Rectal smooth muscle tissue (tissue), 1 donor: ENCODE measurements around the gene ESYT1.

Experiments
- H3K27ac ChIP-seq: one replicate; pipeline ENCODE4 v1.7.0; 2013; ENCODE audit warnings: low read depth, low read length, inconsistent platforms
- H3K27me3 ChIP-seq: one replicate; pipeline ENCODE4 v1.7.0; 2013; ENCODE audit warnings: low read length; ENCODE audit not compliant: control insufficient read depth, insufficient read depth
- H3K36me3 ChIP-seq: one replicate; pipeline ENCODE4 v1.7.0; 2013; ENCODE audit warnings: low read length; ENCODE audit not compliant: control insufficient read depth, insufficient read depth
- H3K4me1 ChIP-seq: one replicate; pipeline ENCODE4 v1.7.0; 2013; ENCODE audit warnings: low read length; ENCODE audit not compliant: control insufficient read depth, insufficient read depth
- H3K4me3 ChIP-seq: one replicate; pipeline ENCODE4 v1.7.0; 2013; ENCODE audit warnings: low read length
- H3K9ac ChIP-seq: one replicate; pipeline ENCODE4 v1.7.0; 2013; ENCODE audit warnings: low read length

Gene ESYT1

DNA sequence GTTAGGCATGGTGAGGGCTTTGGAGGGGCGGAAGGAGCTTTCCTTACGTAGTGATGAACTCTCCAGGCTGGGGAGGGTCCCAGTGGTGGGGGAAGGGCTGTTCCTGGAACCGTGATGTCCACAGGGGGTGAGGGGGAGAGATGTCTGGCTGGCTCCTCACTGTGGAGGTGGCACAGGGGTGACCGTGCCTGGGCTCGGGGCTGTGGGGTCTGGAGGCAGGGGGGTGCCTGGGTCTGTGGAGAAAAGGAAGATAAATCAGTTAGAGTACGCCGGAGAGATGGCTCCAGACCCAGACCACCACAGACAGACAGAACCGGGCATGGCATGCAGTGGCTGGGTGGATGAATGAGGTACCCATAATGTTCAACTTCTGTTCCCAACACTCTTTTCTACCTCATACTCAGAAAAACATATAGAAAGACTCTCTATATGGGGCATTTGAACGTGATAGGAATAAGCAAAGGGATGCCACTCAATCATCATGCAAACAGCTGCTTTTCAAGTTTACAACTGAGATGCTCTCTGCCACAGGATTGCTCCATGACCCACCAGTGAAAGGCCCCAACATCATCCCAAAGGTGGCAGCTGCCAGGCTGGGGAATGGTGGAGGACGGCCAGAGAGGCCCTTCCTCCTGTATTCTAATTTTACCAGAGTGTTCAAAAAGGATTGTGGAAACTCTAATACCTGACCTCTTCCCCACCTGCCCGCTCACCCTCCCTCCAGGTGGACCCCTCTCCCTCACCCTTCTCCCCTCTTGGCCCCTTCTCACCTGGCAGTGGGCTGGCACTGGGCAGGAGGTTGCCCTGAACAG lies 35.7 kb downstream of the ESYT1 start:
- H3K9ac ChIP-seq, result no peak overlapping the region
- H3K27ac ChIP-seq, result peak overlapping the region; percentile 36
- H3K4me1 ChIP-seq, result peaks cover 19% of the 10 kb centered on the region
- no peaks in the 10 kb centered on the region for H3K27me3 ChIP-seq
- H3K4me3 ChIP-seq, result no peak overlapping the region
- peaks cover 45% of the 10 kb centered on the region for H3K36me3 ChIP-seq

- Histone ChIP-seq H3K4me3 (no peak overlapping the region), H3K9ac (no peak overlapping the region), H3K4me1 (peaks cover 19% of the 10 kb centered on the region), H3K27ac (no peak overlapping the region), H3K27me3 (no peaks in the 10 kb centered on the region), H3K36me3 (peaks cover 46% of the 10 kb centered on the region)
These were observed 36.3 kb downstream of the ESYT1 start for GRCh38 chr12:56164345-56164729.

DNA sequence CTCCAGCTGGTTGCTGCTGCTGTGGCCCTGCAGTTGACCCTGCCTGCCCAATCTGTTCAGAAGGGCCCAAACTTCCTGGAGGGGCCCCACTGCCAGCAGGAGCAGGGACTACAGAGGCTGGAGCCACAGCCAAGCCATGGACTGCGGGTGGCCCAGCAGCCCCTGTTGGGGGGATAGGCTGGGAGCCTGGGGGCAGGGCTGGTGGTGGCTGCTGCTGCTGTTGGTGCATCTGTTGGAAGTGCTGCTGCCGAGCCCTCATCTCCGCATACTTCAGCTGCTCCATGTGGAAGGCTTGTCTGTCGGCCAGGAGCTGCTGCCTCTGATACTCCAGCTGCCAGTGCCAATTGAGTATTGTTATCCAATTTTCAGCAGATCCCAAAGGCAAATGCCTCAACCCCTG lies 37.3 kb downstream of the ESYT1 start:
- Histone ChIP-seq H3K27me3 (no peaks in the 10 kb centered on the region), H3K9ac (no peak overlapping the region), H3K36me3 (peaks cover 44% of the 10 kb centered on the region), H3K4me1 (peaks cover 15% of the 10 kb centered on the region), H3K27ac (no peak overlapping the region), H3K4me3 (no peak overlapping the region)

DNA sequence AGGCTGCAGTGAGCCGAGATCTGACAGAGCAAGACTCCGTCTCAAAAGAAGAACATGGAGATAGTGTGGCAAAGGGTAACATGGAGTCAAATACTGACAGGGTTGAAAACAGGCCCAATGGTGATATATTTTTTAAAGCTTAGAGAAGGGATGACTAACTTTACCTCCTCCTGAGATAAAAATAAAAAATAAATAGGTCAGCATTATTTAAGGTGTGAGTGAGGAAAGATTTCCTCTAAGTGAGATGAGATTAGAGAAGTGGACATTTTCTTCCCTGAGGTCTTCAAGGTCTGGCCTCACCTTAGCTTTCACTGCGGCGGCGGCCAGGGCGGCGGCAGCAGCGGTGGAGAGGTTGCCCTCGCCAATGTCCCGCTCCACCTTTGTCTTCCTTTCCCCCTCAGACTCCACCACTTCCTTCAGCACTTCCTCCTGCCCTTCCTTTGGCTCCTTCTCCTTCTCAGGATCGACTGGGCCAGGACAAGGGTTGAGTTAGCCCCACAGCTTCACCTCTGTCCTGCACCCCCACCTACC lies 41.2 kb downstream of the ESYT1 start:
- no peaks in the 10 kb centered on the region for H3K4me1 ChIP-seq
- no peak overlapping the region for H3K4me3 ChIP-seq
- no peaks in the 10 kb centered on the region for H3K27me3 ChIP-seq
- no peak overlapping the region for H3K27ac ChIP-seq
- H3K36me3 ChIP-seq, result peaks cover 40% of the 10 kb centered on the region
- H3K9ac ChIP-seq, result no peak overlapping the region

DNA sequence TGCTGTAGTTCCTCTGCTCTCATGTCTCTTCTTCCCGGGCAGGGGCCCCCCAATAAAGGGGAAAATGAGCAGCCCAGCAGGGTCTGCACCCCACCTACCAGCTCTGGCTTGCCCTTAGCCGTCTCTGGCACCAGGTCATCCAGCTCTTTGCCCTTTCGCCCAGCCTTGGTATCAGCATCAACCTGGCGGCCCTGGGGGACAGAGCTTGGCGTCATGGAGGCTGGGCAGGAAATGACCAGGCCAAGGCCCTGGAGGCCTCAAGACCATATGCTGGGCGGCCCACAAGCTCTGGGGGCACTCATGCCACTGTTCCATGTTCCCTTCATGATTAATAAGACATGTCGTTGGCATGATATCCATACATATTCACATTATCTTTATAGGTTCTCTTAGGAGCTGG lies 44.8 kb downstream of the ESYT1 start:
- H3K4me1 ChIP-seq, result no peaks in the 10 kb centered on the region
- H3K4me3 ChIP-seq, result no peak overlapping the region
- H3K27ac ChIP-seq, result no peak overlapping the region
- H3K36me3 ChIP-seq, result peaks cover 41% of the 10 kb centered on the region
- H3K9ac ChIP-seq, result no peak overlapping the region
- no peaks in the 10 kb centered on the region for H3K27me3 ChIP-seq

DNA sequence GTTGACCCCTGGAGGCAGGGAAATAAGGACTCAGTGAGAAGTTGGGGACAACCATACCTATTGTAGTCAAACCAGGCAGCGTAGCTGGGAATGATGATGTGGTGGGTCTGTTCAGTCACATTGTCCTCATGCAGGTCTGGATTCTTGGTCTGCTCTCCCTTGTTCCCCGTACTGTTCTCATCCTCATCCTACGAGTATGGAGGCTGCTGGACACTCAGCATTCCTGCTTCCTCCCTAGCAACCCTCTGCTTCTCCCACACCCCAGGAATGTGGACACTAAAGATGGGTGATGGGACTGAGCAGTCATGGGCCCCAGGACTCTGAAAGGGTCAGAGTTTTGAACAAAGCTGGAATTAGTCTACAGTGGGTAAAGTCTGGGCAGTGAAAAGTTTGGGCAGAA lies 50.3 kb downstream of the ESYT1 start:
- H3K9ac ChIP-seq, result no peak overlapping the region
- no peak overlapping the region for H3K27ac ChIP-seq
- no peaks in the 10 kb centered on the region for H3K4me1 ChIP-seq
- H3K36me3 ChIP-seq, result peaks cover 35% of the 10 kb centered on the region
- H3K4me3 ChIP-seq, result no peak overlapping the region
- H3K27me3 ChIP-seq, result no peaks in the 10 kb centered on the region

- Histone ChIP-seq H3K27me3 (no peaks in the 10 kb centered on the region), H3K27ac (no peak overlapping the region), H3K4me1 (peaks cover 8% of the 10 kb centered on the region), H3K4me3 (no peak overlapping the region), H3K9ac (no peak overlapping the region), H3K36me3 (peaks cover 16% of the 10 kb centered on the region)
These were observed 58.9 kb downstream of the ESYT1 start for GRCh38 chr12:56186957-56187356.

DNA sequence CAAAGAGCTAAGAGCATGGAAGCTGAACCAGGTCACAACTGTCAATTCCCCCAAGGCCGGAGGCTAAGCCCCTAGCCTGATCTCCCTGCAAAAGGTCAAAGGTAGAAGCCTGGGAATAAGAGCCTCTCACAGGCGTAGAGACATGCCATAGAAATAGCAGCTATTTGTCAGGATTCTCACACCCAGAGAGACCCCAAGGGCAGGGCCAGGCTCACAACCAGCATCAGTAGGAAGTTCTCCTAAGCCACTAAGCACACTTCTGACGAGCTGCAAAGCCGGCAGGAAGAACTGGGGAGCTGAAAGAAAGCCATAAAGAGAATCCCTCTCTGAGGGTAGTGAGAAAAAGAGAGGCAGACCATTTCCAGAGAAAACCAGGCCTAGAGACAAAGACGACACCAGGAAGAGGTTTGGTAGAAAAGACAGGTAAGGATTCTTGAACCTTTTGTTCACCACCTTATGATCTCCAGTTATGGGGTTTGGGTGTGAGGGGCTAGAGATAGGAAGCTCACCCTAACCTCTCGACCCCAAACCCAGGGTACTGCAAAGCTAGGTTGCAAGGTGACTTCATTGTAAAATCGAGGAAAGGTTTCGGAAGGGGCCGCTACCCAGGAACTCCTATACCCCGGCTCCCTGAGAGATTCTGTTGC lies 60.2 kb downstream of the ESYT1 start:
- Histone ChIP-seq H3K9ac (peak overlapping the region; percentile 75), H3K27ac (peak overlapping the region; percentile 85), H3K36me3 (peaks cover 16% of the 10 kb centered on the region), H3K4me1 (peaks cover 8% of the 10 kb centered on the region), H3K27me3 (no peaks in the 10 kb centered on the region), H3K4me3 (peak overlapping the region; percentile 85)

- Histone ChIP-seq H3K36me3 (peaks cover 13% of the 10 kb centered on the region), H3K27ac (peak overlapping the region; percentile 85), H3K9ac (peak overlapping the region; percentile 75), H3K4me1 (peaks cover 8% of the 10 kb centered on the region), H3K4me3 (peak overlapping the region; percentile 85), H3K27me3 (no peaks in the 10 kb centered on the region)
These were observed 60.7 kb downstream of the ESYT1 start for GRCh38 chr12:56188778-56189098.

DNA sequence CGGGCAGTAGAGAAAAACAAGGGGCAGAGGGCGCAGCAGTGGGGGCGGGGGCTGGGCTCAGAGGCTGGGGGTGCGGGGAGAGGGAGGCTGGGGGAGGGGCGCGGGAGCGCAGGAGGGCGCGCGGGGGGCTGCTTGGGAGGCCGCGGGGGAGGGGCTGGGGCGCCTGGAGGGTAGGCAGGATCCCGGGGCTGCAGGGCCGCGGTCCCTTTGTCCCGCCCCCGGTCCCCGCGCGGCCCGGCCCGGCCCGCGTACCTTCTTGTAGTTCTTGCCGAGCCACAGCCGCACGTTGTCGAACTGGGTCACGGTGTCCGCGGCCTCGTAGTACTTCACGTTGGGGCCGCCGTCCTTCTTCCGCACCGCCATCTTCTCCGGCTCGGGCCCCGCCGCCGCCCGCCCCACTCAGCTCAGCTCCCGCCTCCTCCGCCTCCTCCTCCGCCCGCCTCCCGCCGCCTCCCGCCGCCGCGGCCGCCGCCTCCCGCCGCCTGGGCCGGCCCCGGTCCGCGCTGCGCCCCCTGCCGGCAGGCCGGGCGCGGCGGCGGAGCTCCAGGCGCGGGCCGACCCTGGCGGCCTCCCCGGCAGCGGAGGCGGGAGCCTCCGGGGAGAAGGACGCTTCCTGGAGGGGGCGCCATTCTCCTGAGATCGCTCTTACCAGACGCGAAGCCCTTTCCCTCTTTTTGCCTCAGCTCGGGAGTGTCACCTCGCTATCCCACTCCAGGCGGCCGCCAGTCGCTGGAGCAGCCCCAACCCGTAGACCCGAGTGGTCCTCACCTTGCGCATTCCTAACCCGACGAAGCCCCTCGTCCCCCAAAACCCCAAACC lies 61.2 kb downstream of the ESYT1 start, which contains the start of gene SMARCC2:
SMARCC2 (minus strand) TSS at position 385 of the 819 bp plus-strand sequence; CDS start at position 363, 22 bp downstream.
- no peaks in the 10 kb centered on the region for H3K27me3 ChIP-seq
- H3K4me3 ChIP-seq, result peak within 1 kb of the TSS; percentile 85
- H3K36me3 ChIP-seq, result peaks cover 7% of the 10 kb centered on the region
- peak within 1 kb of the TSS; percentile 85 for H3K27ac ChIP-seq
- H3K4me1 ChIP-seq, result peaks cover 8% of the 10 kb centered on the region
- peak within 1 kb of the TSS; percentile 75 for H3K9ac ChIP-seq

- Histone ChIP-seq H3K4me3 (peak overlapping the region; percentile 79), H3K9ac (peak overlapping the region; percentile 66), H3K36me3 (peaks cover 3% of the 10 kb centered on the region), H3K4me1 (peaks cover 8% of the 10 kb centered on the region), H3K27ac (peak overlapping the region; percentile 84), H3K27me3 (no peaks in the 10 kb centered on the region)
These were observed 62.0 kb downstream of the ESYT1 start for GRCh38 chr12:56189918-56190694.
